ENCODE results near the gene CSRP1. TPM values are rescaled to one million over a fixed set of nuclear protein-coding genes. Genes with fewer than 3 reads are reported as not detected.

CSRP1 gene
- total RNA-seq, 2 experiments from 2014 or later: 46.4 to 89.8 TPM

DNA sequence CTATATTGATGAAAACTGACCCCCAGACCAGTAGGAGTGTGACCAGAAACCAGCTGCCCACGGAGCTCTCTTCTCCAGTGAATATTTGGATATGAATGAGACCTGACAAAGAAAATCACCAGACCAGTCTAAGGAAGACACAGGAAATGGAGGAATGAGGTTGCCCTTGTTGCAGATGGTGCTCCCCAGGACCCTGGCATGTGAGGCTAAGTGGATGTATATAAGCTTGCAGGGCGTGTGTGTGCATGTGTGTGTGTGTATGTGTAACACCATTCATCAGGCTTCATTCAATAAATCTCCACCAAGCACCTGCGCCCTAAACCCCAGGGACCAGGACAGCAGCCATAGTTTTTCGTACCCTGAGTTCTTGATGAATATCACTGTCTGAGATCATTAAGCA is 52.3 kb downstream of the CSRP1 start:
- Histone ChIP-seq H4K20me1 (ENCODE audit: insufficient read depth, low read length) (no peaks in the 10 kb centered on the region), H3K79me2 (ENCODE audit: insufficient read depth, low read depth, low read length) (no peaks in the 10 kb centered on the region), H3K4me2 (ENCODE audit: low read length) (no peak overlapping the region), H3K4me1 (ENCODE audit: insufficient read depth, low read length, poor library complexity, severe bottlenecking) (peaks cover 44% of the 10 kb centered on the region), H2AFZ (ENCODE audit: low read length) (peak overlapping the region; percentile 65), H3K9me2 (ENCODE audit: insufficient read depth, low read length) (no peaks in the 10 kb centered on the region), H3K27ac (ENCODE audit: low read depth, low read length, poor library complexity, severe bottlenecking) (no peak overlapping the region), H3K36me3 (ENCODE audit: insufficient read depth, low read length) (no peaks in the 10 kb centered on the region), H3K4me3 (ENCODE audit: low read depth, low read length, poor library complexity, severe bottlenecking) (no peak overlapping the region), H3K9me3 (ENCODE audit: low read length) (no peaks in the 10 kb centered on the region)
- ChIA-PET POLR2A (interaction anchor here (0.5 kb wide), 1 partner anchor 14 kb away, joined by 4 read pairs; no protein-coding TSS in a partner anchor), CTCF (ENCODE audit: unreplicated experiment) (no interaction called here)
- TF ChIP-seq EZH2phosphoT487 (IDR thresholded peaks at IDR 0.05; ENCODE audit: borderline replicate concordance, low read depth, low read length): no peak
- TF ChIP-seq, protein P1, sequence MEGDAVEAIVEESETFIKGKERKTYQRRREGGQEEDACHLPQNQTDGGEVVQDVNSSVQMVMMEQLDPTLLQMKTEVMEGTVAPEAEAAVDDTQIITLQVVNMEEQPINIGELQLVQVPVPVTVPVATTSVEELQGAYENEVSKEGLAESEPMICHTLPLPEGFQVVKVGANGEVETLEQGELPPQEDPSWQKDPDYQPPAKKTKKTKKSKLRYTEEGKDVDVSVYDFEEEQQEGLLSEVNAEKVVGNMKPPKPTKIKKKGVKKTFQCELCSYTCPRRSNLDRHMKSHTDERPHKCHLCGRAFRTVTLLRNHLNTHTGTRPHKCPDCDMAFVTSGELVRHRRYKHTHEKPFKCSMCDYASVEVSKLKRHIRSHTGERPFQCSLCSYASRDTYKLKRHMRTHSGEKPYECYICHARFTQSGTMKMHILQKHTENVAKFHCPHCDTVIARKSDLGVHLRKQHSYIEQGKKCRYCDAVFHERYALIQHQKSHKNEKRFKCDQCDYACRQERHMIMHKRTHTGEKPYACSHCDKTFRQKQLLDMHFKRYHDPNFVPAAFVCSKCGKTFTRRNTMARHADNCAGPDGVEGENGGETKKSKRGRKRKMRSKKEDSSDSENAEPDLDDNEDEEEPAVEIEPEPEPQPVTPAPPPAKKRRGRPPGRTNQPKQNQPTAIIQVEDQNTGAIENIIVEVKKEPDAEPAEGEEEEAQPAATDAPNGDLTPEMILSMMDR (conservative IDR thresholded peaks at IDR 0.05; ENCODE audit: low read length): no peak
- BruUV-seq (replicated peaks): no TSS peak
- DNase-seq (ENCODE audit: low spot score): no peak
- intact Hi-C loops (cut with micrococcal nuclease; ENCODE audit: unreplicated experiment): no loop called here

DNA sequence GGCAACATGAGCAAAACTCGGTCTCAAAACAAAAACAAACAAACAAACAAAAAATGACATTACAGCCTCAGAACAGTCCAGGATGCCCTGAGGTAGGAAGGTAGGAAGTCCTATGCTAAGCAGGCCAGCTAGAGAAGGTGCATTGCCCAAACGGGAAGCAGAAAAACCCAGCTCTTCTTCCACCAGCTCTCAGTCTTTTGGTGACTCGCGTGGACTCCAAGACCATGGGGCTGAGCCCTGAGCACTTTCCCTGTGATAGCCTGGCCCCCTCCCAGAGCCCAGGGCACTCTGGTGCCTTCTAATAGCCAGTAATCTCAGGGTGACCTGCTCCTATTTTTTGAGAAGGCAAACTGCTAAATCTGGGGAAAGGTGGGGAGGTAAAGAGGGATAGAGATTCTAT is 54.1 kb downstream of the CSRP1 start:
- no TSS peak for BruUV-seq (replicated peaks)
- no peaks in the 10 kb centered on the region for H3K79me2 ChIP-seq (ENCODE audit: insufficient read depth, low read depth, low read length)
- TF ChIP-seq EZH2phosphoT487 (IDR thresholded peaks at IDR 0.05; ENCODE audit: borderline replicate concordance, low read depth, low read length): no peak
- TF ChIP-seq, protein P1 (conservative IDR thresholded peaks at IDR 0.05; ENCODE audit: low read length): no peak
- no peak overlapping the region for H2AFZ ChIP-seq (ENCODE audit: low read length)
- H3K36me3 ChIP-seq (ENCODE audit: insufficient read depth, low read length): no peaks in the 10 kb centered on the region
- no peak overlapping the region for H3K27ac ChIP-seq (ENCODE audit: low read depth, low read length, poor library complexity, severe bottlenecking)
- intact Hi-C loops (cut with micrococcal nuclease; ENCODE audit: unreplicated experiment): no loop called here
- H4K20me1 ChIP-seq (ENCODE audit: insufficient read depth, low read length): no peaks in the 10 kb centered on the region
- H3K4me1 ChIP-seq (ENCODE audit: insufficient read depth, low read length, poor library complexity, severe bottlenecking): peaks cover 58% of the 10 kb centered on the region
- H3K9me3 ChIP-seq (ENCODE audit: low read length): no peaks in the 10 kb centered on the region
- no peaks in the 10 kb centered on the region for H3K9me2 ChIP-seq (ENCODE audit: insufficient read depth, low read length)
- POLR2A ChIA-PET: interaction anchor here (0.6 kb wide), 1 partner anchor 56 kb away, joined by 3 read pairs; no protein-coding TSS in a partner anchor
- CTCF ChIA-PET (ENCODE audit: unreplicated experiment): no interaction called here
- DNase-seq (ENCODE audit: low spot score): no peak
- no peak overlapping the region for H3K4me3 ChIP-seq (ENCODE audit: low read depth, low read length, poor library complexity, severe bottlenecking)
- H3K4me2 ChIP-seq (ENCODE audit: low read length): no peak overlapping the region

GRCh38 chr1:201450721-201451291 is 56.1 kb downstream of the CSRP1 start:
- Histone ChIP-seq H3K9me3 (ENCODE audit: low read length) (no peaks in the 10 kb centered on the region), H3K36me3 (ENCODE audit: insufficient read depth, low read length) (no peaks in the 10 kb centered on the region), H2AFZ (ENCODE audit: low read length) (peak overlapping the region; percentile 98), H3K9me2 (ENCODE audit: insufficient read depth, low read length) (no peaks in the 10 kb centered on the region), H3K79me2 (ENCODE audit: insufficient read depth, low read depth, low read length) (no peaks in the 10 kb centered on the region), H3K27ac (ENCODE audit: low read depth, low read length, poor library complexity, severe bottlenecking) (no peak overlapping the region), H3K4me2 (ENCODE audit: low read length) (peak overlapping the region; percentile 71), H3K4me3 (ENCODE audit: low read depth, low read length, poor library complexity, severe bottlenecking) (peak overlapping the region; percentile 25), H3K4me1 (ENCODE audit: insufficient read depth, low read length, poor library complexity, severe bottlenecking) (peaks cover 48% of the 10 kb centered on the region), H4K20me1 (ENCODE audit: insufficient read depth, low read length) (no peaks in the 10 kb centered on the region)
- POLR2A ChIA-PET: interaction anchor here (0.6 kb wide), 1 partner anchor 8 kb away, joined by 4 read pairs; no protein-coding TSS in a partner anchor
- no TSS peak for BruUV-seq (replicated peaks)
- DNase-seq (ENCODE audit: low spot score): peak; percentile 56
- intact Hi-C loops (cut with micrococcal nuclease; ENCODE audit: unreplicated experiment): no loop called here
- no peak for TF ChIP-seq EZH2phosphoT487 (IDR thresholded peaks at IDR 0.05; ENCODE audit: borderline replicate concordance, low read depth, low read length)
- TF ChIP-seq, protein P1 (conservative IDR thresholded peaks at IDR 0.05; ENCODE audit: low read length): no peak
- CTCF ChIA-PET (ENCODE audit: unreplicated experiment): no interaction called here
